Fibroblast of lung (primary cell): Measurements from ENCODE around the gene MKX. TPM values are rescaled to one million over a fixed set of nuclear protein-coding genes. Genes with fewer than 3 reads are reported as not detected.

Experiments used
- DNase-seq, 2 donors: peaks; one replicate each; pipeline versions ENCODE4 v3.0.0 to v3.0.0-alpha.2; 2010; ENCODE audit warnings: low read depth in 2 of 2
- H2AFZ ChIP-seq: 2 replicates; pipeline ENCODE4 v1.5.1; 2012; ENCODE audit warnings: low read length, control low read depth, inconsistent platforms
- H3K27ac ChIP-seq: 2 replicates; pipeline ENCODE4 v1.5.1; 2011; ENCODE audit warnings: low read length, control low read depth; ENCODE audit not compliant: insufficient read depth
- H3K27me3 ChIP-seq: 2 replicates; pipeline ENCODE4 v1.5.1; 2011; ENCODE audit warnings: mild to moderate bottlenecking, low read length; ENCODE audit not compliant: control insufficient read depth, insufficient read depth
- H3K36me3 ChIP-seq: 2 replicates; pipeline ENCODE4 v1.5.1; 2011; ENCODE audit warnings: low read length; ENCODE audit not compliant: control insufficient read depth, insufficient read depth
- H3K4me1 ChIP-seq: 2 replicates; pipeline ENCODE4 v1.5.1; 2011; ENCODE audit warnings: low read length; ENCODE audit not compliant: control insufficient read depth, insufficient read depth; ENCODE audit errors: extremely low read depth
- H3K4me2 ChIP-seq: 2 replicates; pipeline ENCODE4 v1.5.1; 2011; ENCODE audit warnings: low read length, control low read depth; ENCODE audit not compliant: insufficient read depth; ENCODE audit errors: extremely low read depth
- H3K4me3 ChIP-seq, 4 experiments: fragments of 200-600 bp in 1 of 4; sonication (generic) in 1 of 4; replicated peaks in 1 of 4; 2 replicates each; pipeline ENCODE4 v1.5.1; 2011 to 2016; ENCODE audit warnings: low read length in 4 of 4, low read depth in 3 of 4, mild to moderate bottlenecking in 3 of 4, control low read depth in 2 of 4, inconsistent platforms in 1 of 4, mixed read lengths in 1 of 4; ENCODE audit not compliant: insufficient read depth in 1 of 4; ENCODE audit errors: control extremely low read depth in 1 of 4
- H3K79me2 ChIP-seq: 2 replicates; pipeline ENCODE4 v1.5.1; 2012; ENCODE audit warnings: mild to moderate bottlenecking, low read length, inconsistent platforms; ENCODE audit not compliant: control insufficient read depth, insufficient read depth
- H3K9ac ChIP-seq: 2 replicates; pipeline ENCODE4 v1.5.1; 2011; ENCODE audit warnings: mild to moderate bottlenecking, low read length, control low read depth; ENCODE audit not compliant: insufficient read depth
- H3K9me3 ChIP-seq: 2 replicates; pipeline ENCODE4 v1.5.1; 2012; ENCODE audit warnings: low read depth, low read length; ENCODE audit not compliant: control insufficient read depth, insufficient read depth
- H4K20me1 ChIP-seq: 2 replicates; pipeline ENCODE4 v1.5.1; 2011; ENCODE audit warnings: low read length; ENCODE audit not compliant: control insufficient read depth, insufficient read depth; ENCODE audit errors: extremely low read depth
- EZH2 ChIP-seq: IDR thresholded peaks from 2 replicates; pipeline ENCODE4 v1.5.1; 2012; ENCODE audit warnings: low read length, control low read depth, mild to moderate bottlenecking; ENCODE audit errors: missing control alignments
- polyA plus RNA-seq, 2 donors: library from polyadenylated mRNA; depleted of rRNA in 1 of 2; stranded (reverse) in 1 of 2; unstranded in 1 of 2; fragments of >200 nt; gene quantifications; 2 replicates each; pipeline ENCODE4 v1.2.1, GENCODE V29; 2011 to 2012; ENCODE audit warnings: missing spikeins in 1 of 2
- total RNA-seq: library from RNA; depleted of rRNA; stranded (reverse); fragments of >200 nt; gene quantifications from 2 replicates; pipeline ENCODE4 v1.2.1, GENCODE V29; 2014
- TF ChIP-seq, protein P1 (sequence below), 2 donors: IDR thresholded peaks in 1 of 2; conservative IDR thresholded peaks in 1 of 2; 1 replicate in 1 of 2; 2 replicates in 1 of 2; pipeline ENCODE4 v1.5.1; 2011 to 2012; ENCODE audit warnings: low read length in 2 of 2, control low read depth in 1 of 2, inconsistent platforms in 1 of 2, low read depth in 1 of 2, mild to moderate bottlenecking in 1 of 2

Gene MKX
- total and polyA plus RNA-seq, 2 donors (not counting 1 experiment from before 2014, with no cell fraction given): 2.2 to 15.0 TPM

DNA sequence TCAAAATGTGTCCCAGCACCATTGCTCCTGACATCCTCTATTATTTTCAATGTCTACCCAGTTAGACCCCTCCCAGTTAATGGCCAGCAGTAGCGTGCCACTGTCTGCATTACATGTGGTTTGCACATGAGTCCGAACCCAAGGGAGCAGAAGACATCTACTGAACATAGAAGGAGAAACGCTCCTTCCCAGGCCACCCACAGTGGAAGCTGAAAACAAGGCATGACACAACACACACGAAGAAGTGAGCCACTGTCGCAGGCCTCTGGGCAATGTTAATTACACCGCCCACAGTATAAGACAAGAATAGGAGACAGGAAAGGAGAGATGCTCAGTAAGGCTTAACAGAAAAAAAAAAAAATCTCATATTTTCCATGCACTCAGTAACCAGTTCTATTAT is 50.5 kb downstream of the MKX start:
- Histone ChIP-seq H3K79me2 (no peaks in the 10 kb centered on the region), H4K20me1 (no peaks in the 10 kb centered on the region), H3K4me3 (no peak overlapping the region), H3K4me2 (no peak overlapping the region), H3K27me3 (no peaks in the 10 kb centered on the region), H2AFZ (no peak overlapping the region), H3K9ac (no peak overlapping the region), H3K9me3 (no peaks in the 10 kb centered on the region), H3K27ac (no peak overlapping the region), H3K4me1 (no peaks in the 10 kb centered on the region), H3K36me3 (no peaks in the 10 kb centered on the region)
- TF ChIP-seq, protein P1, sequence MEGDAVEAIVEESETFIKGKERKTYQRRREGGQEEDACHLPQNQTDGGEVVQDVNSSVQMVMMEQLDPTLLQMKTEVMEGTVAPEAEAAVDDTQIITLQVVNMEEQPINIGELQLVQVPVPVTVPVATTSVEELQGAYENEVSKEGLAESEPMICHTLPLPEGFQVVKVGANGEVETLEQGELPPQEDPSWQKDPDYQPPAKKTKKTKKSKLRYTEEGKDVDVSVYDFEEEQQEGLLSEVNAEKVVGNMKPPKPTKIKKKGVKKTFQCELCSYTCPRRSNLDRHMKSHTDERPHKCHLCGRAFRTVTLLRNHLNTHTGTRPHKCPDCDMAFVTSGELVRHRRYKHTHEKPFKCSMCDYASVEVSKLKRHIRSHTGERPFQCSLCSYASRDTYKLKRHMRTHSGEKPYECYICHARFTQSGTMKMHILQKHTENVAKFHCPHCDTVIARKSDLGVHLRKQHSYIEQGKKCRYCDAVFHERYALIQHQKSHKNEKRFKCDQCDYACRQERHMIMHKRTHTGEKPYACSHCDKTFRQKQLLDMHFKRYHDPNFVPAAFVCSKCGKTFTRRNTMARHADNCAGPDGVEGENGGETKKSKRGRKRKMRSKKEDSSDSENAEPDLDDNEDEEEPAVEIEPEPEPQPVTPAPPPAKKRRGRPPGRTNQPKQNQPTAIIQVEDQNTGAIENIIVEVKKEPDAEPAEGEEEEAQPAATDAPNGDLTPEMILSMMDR (conservative IDR thresholded peaks at IDR 0.05 in 1 of 2, IDR thresholded peaks at IDR 0.05 in 1 of 2; ENCODE audit: low read depth in 1 of 2, low read length in 2 of 2): no peak
- TF ChIP-seq EZH2: no peak
- no peak for DNase-seq

DNA sequence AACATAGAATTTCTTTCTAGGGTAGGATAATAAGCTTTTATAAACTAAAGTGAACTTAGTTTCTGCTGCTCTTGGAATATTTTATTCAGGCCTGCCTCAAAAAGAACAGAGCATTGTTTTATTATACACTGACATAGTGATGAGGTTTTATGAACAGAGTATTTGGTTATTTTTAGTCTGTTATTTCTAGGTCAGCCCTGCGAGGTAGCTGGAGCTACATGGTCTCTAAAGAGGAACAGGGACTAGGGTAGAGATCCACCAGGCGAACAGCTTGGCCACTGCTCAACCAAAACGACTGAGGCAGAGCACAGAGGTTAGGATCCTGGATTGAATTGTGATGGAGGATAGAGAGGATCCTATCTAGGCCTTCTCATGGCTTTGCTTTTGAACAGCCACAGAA is 53.0 kb downstream of the MKX start:
- H3K9me3 ChIP-seq: no peaks in the 10 kb centered on the region
- H3K9ac ChIP-seq: no peak overlapping the region
- no peak overlapping the region for H3K4me2 ChIP-seq
- no peaks in the 10 kb centered on the region for H3K36me3 ChIP-seq
- H3K27ac ChIP-seq: no peak overlapping the region
- H3K4me1 ChIP-seq: no peaks in the 10 kb centered on the region
- H2AFZ ChIP-seq: no peak overlapping the region
- H4K20me1 ChIP-seq: no peaks in the 10 kb centered on the region
- H3K27me3 ChIP-seq: no peaks in the 10 kb centered on the region
- H3K4me3 ChIP-seq: no peak overlapping the region
- TF ChIP-seq, protein P1 (conservative IDR thresholded peaks at IDR 0.05 in 1 of 2, IDR thresholded peaks at IDR 0.05 in 1 of 2; ENCODE audit: low read depth in 1 of 2, low read length in 2 of 2): no peak
- no peak for TF ChIP-seq EZH2
- DNase-seq: no peak
- no peaks in the 10 kb centered on the region for H3K79me2 ChIP-seq

DNA sequence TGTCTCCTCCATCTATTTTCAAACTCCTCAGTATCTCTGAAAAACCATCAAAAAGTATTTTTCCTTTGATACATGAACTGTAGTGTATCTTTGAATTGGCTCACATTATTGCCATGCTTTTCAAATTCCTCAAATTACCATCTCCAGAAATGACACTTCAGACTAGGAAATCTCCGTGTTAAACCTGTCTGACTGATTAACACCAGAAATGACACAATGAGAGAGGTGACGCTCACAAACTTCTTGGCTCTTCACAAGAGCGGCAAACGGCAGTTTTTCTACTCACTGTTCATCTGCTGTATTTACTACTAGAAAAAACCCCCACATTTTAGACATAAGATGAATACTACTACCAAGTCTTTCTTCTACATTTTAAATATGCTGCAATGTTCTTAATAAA is 56.6 kb downstream of the MKX start:
- no peak overlapping the region for H2AFZ ChIP-seq
- H4K20me1 ChIP-seq: no peaks in the 10 kb centered on the region
- no peak for DNase-seq
- no peak overlapping the region for H3K4me3 ChIP-seq
- H3K27me3 ChIP-seq: no peaks in the 10 kb centered on the region
- no peaks in the 10 kb centered on the region for H3K36me3 ChIP-seq
- no peaks in the 10 kb centered on the region for H3K4me1 ChIP-seq
- TF ChIP-seq EZH2: no peak
- TF ChIP-seq, protein P1 (conservative IDR thresholded peaks at IDR 0.05 in 1 of 2, IDR thresholded peaks at IDR 0.05 in 1 of 2; ENCODE audit: low read depth in 1 of 2, low read length in 2 of 2): no peak
- H3K27ac ChIP-seq: no peak overlapping the region
- no peaks in the 10 kb centered on the region for H3K9me3 ChIP-seq
- H3K4me2 ChIP-seq: no peak overlapping the region
- H3K79me2 ChIP-seq: no peaks in the 10 kb centered on the region
- H3K9ac ChIP-seq: no peak overlapping the region
